Neural progenitor cell (in vitro differentiated cells): Measurements from ENCODE around the gene CELF5. TPM values are rescaled to one million over a fixed set of nuclear protein-coding genes. Genes with fewer than 3 reads are reported as not detected.
A peak's percentile ranks its signal among the peaks of the same experiment; 100 is the strongest.
"Not testable (repeated sequence)": the region's sequence is repeated elsewhere in the genome, so short reads cannot be mapped to it uniquely, and the experiment has no call there.

ENCODE experiments used
- DNase-seq: peaks from one replicate; pipeline ENCODE4 v3.0.0-alpha.2; 2016; ENCODE audit warnings: low spot score
- H2AFZ ChIP-seq: fragments of 200-600 bp; sonication (generic); replicated peaks from 2 replicates; pipeline ENCODE4 v1.6.1; 2016; ENCODE audit warnings: antibody characterized with exemption
- H3F3A ChIP-seq: fragments of 200-600 bp; sonication (generic); 2 replicates; pipeline ENCODE4 v1.6.1; 2016; ENCODE audit warnings: antibody characterized with exemption, low read depth
- H3K27ac ChIP-seq: fragments of 200-600 bp; sonication (generic); 2 replicates; pipeline ENCODE4 v1.5.1; 2016; ENCODE audit warnings: mild to moderate bottlenecking
- H3K27me3 ChIP-seq: fragments of 200-600 bp; sonication (generic); 2 replicates; pipeline ENCODE4 v1.6.1; 2016; ENCODE audit warnings: mild to moderate bottlenecking, moderate library complexity
- H3K36me3 ChIP-seq: fragments of 200-600 bp; sonication (generic); 2 replicates; pipeline ENCODE4 v1.5.1; 2016
- H3K4me1 ChIP-seq: fragments of 200-600 bp; sonication (generic); 2 replicates; pipeline ENCODE4 v1.6.1; 2016; ENCODE audit warnings: mixed run types
- H3K4me2 ChIP-seq: fragments of 200-600 bp; sonication (generic); 2 replicates; pipeline ENCODE4 v1.6.1; 2016
- H3K4me3 ChIP-seq: fragments of 200-600 bp; sonication (generic); 2 replicates; pipeline ENCODE4 v1.5.1; 2016
- H3K79me2 ChIP-seq: fragments of 200-600 bp; sonication (generic); 2 replicates; pipeline ENCODE4 v1.6.1; 2016; ENCODE audit warnings: low read depth
- H3K9ac ChIP-seq: fragments of 200-600 bp; sonication (generic); 2 replicates; pipeline ENCODE4 v1.6.1; 2016
- H3K9me3 ChIP-seq: fragments of 200-600 bp; sonication (generic); 2 replicates; pipeline ENCODE4 v1.5.1; 2016; ENCODE audit warnings: low read depth
- H4K20me1 ChIP-seq: fragments of 200-600 bp; sonication (generic); 2 replicates; pipeline ENCODE4 v1.6.1; 2016; ENCODE audit warnings: low read depth
- H3K27ac Mint-ChIP-seq: 3 replicates; pipeline ENCODE4 v1.8.0; 2021; ENCODE audit warnings: mixed read lengths
- H3K27me3 Mint-ChIP-seq: 2 replicates; pipeline ENCODE4 v1.8.0; 2022; ENCODE audit warnings: low read depth, mild to moderate bottlenecking, inconsistent platforms, moderate library complexity, mixed read lengths; ENCODE audit not compliant: insufficient read depth
- H3K36me3 Mint-ChIP-seq: 3 replicates; pipeline ENCODE4 v1.8.0; 2021; ENCODE audit warnings: mixed read lengths
- H3K4me1 Mint-ChIP-seq: 3 replicates; pipeline ENCODE4 v1.8.0; 2021; ENCODE audit warnings: mixed read lengths
- H3K4me3 Mint-ChIP-seq: 3 replicates; pipeline ENCODE4 v1.8.0; 2021; ENCODE audit warnings: mild to moderate bottlenecking, moderate library complexity, mixed read lengths
- H3K9me3 Mint-ChIP-seq: 3 replicates; pipeline ENCODE4 v1.8.0; 2020; ENCODE audit warnings: mixed read lengths
- CTCF ChIP-seq: fragments of 200-600 bp; sonication (generic); IDR thresholded peaks from 2 replicates; pipeline ENCODE4 v1.5.1; 2017; ENCODE audit warnings: antibody characterized with exemption, mild to moderate bottlenecking
- EZH2 ChIP-seq: fragments of 200-600 bp; sonication (generic); IDR thresholded peaks from 2 replicates; pipeline ENCODE4 v1.6.1; 2017; ENCODE audit warnings: antibody characterized with exemption, mild to moderate bottlenecking, moderate library complexity
- EZH2phosphoT487 ChIP-seq: fragments of 200-600 bp; sonication (generic); IDR thresholded peaks from 2 replicates; pipeline ENCODE4 v1.6.1; 2017; ENCODE audit warnings: antibody characterized with exemption
- total RNA-seq: library from RNA; depleted of rRNA; stranded (reverse); fragments of >200 nt; gene quantifications from 2 replicates; pipeline ENCODE4 v1.2.3, GENCODE V29; 2015; ENCODE audit warnings: low replicate concordance

The CELF5 gene
- total RNA-seq, 1 donor from 2014 or later = 7.9 TPM

- H2AFZ ChIP-seq = no peak overlapping the region
- no peak overlapping the region for H3K4me2 ChIP-seq
- peaks cover 5% of the 10 kb centered on the region for H3K4me1 Mint-ChIP-seq
- no peaks in the 10 kb centered on the region for H3K36me3 ChIP-seq
- H3K9me3 Mint-ChIP-seq = no peaks in the 10 kb centered on the region
- H3K36me3 Mint-ChIP-seq = no peaks in the 10 kb centered on the region
- H3K27me3 Mint-ChIP-seq = peaks cover 6% of the 10 kb centered on the region
- H3K4me3 Mint-ChIP-seq = peak overlapping the region; percentile 8
- H3K79me2 ChIP-seq = no peaks in the 10 kb centered on the region
- H3K9ac ChIP-seq = no peak overlapping the region
- H3K4me3 ChIP-seq = no peak overlapping the region
- no peaks in the 10 kb centered on the region for H3K4me1 ChIP-seq
- no peak overlapping the region for H3K27ac Mint-ChIP-seq
- no peaks in the 10 kb centered on the region for H3K27me3 ChIP-seq
- no peaks in the 10 kb centered on the region for H4K20me1 ChIP-seq
- H3F3A ChIP-seq = no peaks in the 10 kb centered on the region
- no peaks in the 10 kb centered on the region for H3K9me3 ChIP-seq
- TF ChIP-seq EZH2 = no peak
- TF ChIP-seq EZH2phosphoT487 = no peak
- no peak for TF ChIP-seq CTCF
- no peak overlapping the region for H3K27ac ChIP-seq
- DNase-seq = no peak
Observed at GRCh38 chr19:3216874-3217273, 7.6 kb upstream of the CELF5 start.

GRCh38 chr19:3220576-3220975 is 3.9 kb upstream of the CELF5 start:
- Histone ChIP-seq H3K4me3 (no peak overlapping the region), H4K20me1 (peaks cover 2% of the 10 kb centered on the region), H3K36me3 (no peaks in the 10 kb centered on the region), H2AFZ (no peak overlapping the region), H3K4me1 (no peaks in the 10 kb centered on the region), H3K4me2 (no peak overlapping the region), H3K9ac (no peak overlapping the region), H3K27ac (no peak overlapping the region), H3K79me2 (no peaks in the 10 kb centered on the region), H3K9me3 (no peaks in the 10 kb centered on the region), H3K27me3 (peaks cover 4% of the 10 kb centered on the region), H3F3A (peaks cover 4% of the 10 kb centered on the region)
- no peak for TF ChIP-seq EZH2phosphoT487
- TF ChIP-seq EZH2 = no peak
- TF ChIP-seq CTCF = no peak
- DNase-seq = no peak
- Mint-ChIP-seq H3K27me3 (peaks cover 3% of the 10 kb centered on the region), H3K27ac (no peak overlapping the region), H3K9me3 (no peaks in the 10 kb centered on the region), H3K4me1 (peaks cover 5% of the 10 kb centered on the region), H3K4me3 (peak overlapping the region; percentile 18), H3K36me3 (no peaks in the 10 kb centered on the region)

GRCh38 chr19:3221576-3221975 is 2.9 kb upstream of the CELF5 start:
- not testable (repeated sequence) for H3K4me3 Mint-ChIP-seq, H3K4me1 ChIP-seq, H3K4me2 ChIP-seq, H3K27me3 ChIP-seq, H3K9ac ChIP-seq, H3K36me3 Mint-ChIP-seq, H3K79me2 ChIP-seq, H3K36me3 ChIP-seq, H3K4me1 Mint-ChIP-seq, H3K9me3 Mint-ChIP-seq, H3K27me3 Mint-ChIP-seq, H3K9me3 ChIP-seq, H2AFZ ChIP-seq, H3K27ac ChIP-seq, DNase-seq, H3F3A ChIP-seq, H3K27ac Mint-ChIP-seq, H3K4me3 ChIP-seq
- peaks cover 11% of the 10 kb centered on the region for H4K20me1 ChIP-seq

- H3K4me2 ChIP-seq = no peak overlapping the region
- peak overlapping the region; percentile 25 for H3K4me3 Mint-ChIP-seq
Observed at GRCh38 chr19:3222709-3223108, 1.8 kb upstream of the CELF5 start.

More at GRCh38 chr19:3222709-3223108, 1.8 kb upstream of the CELF5 start:
- Histone ChIP-seq H3K79me2 (peaks cover 4% of the 10 kb centered on the region), H3K9ac (no peak overlapping the region), H3K36me3 (no peaks in the 10 kb centered on the region), H4K20me1 (peaks cover 21% of the 10 kb centered on the region), H3K27me3 (peaks cover 4% of the 10 kb centered on the region), H3K4me3 (no peak overlapping the region), H3F3A (peaks cover 15% of the 10 kb centered on the region), H3K27ac (no peak overlapping the region), H2AFZ (no peak overlapping the region), H3K9me3 (no peaks in the 10 kb centered on the region), H3K4me1 (peaks cover under 1% of the 10 kb centered on the region)
- no peak for TF ChIP-seq EZH2phosphoT487
- TF ChIP-seq CTCF = no peak
- TF ChIP-seq EZH2 = no peak
- H3K27me3 Mint-ChIP-seq = no peaks in the 10 kb centered on the region
- no peaks in the 10 kb centered on the region for H3K36me3 Mint-ChIP-seq
- peaks cover 17% of the 10 kb centered on the region for H3K4me1 Mint-ChIP-seq
- no peaks in the 10 kb centered on the region for H3K9me3 Mint-ChIP-seq
- DNase-seq = no peak
- H3K27ac Mint-ChIP-seq = no peak overlapping the region
